GM18858 (cell line): ENCODE measurements around the gene MIR17HG.
"Not testable (repeated sequence)": the region's sequence is repeated elsewhere in the genome, so short reads cannot be mapped to it uniquely, and the experiment has no call there.

Source experiments
- ATAC-seq: cut with Tn5 transposase; IDR thresholded peaks from one replicate; pipeline ENCODE4 v1.9.1; 2021; ENCODE audit not compliant: unreplicated experiment

The MIR17HG gene

DNA sequence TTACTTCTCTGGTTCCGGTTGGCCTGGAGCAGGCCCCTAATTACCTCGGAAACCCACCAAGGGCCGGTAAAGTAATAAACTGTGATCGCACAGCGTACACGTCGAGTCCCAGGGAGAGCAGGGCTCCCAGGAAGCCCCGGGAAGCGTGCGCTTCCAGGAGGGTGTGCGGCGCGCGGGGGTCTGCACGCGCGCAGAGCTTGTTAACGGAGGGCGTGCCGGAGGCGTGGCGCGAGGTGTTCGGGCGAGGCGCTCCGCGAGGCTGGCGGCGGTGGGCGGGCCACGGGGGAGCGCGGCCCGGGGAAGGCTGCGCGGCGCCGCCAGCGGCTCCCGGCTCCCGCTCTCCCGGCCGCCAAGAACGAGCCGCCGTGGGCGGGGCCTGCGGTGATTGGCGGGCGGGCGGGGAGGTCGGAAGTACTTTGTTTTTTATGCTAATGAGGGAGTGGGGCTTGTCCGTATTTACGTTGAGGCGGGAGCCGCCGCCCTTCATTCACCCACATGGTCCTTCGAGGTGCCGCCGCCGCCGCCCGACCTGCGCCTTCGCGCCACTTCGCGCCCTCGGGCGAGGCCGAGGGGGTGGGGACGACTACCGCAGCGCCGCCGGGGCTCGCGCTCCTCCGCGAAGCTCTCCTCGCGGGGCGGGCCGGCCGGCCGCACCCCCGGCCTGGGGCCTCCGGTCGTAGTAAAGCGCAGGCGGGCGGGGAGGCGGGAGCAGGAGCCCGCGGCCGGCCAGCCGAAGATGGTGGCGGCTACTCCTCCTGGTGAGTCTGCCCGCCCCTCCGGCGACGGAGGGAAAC lies at the start of gene MIR17HG:
Gene MIR17HG (plus strand): TSS at position 486 of the 794 bp plus-strand sequence.
- peak; percentile 45 for ATAC-seq

DNA sequence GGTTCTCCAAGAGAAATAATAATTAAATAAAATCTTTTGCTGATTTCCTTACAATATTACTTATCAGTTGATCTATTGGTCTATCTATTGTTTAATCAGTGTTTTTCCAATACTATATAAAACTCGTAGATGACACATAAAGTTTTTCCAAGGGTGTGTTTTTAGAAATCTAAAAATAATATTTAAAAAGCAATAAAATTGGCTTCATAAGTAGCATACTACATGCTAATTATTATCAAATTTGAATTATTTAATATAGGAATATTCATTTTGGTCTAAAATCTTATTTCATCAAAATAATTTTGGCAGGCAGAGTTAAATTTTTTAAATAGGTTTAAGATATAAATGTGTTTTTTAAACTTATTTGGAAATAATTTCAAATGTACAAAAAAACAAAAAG lies 49.4 kb upstream of the MIR17HG start:
- ATAC-seq: no peak

DNA sequence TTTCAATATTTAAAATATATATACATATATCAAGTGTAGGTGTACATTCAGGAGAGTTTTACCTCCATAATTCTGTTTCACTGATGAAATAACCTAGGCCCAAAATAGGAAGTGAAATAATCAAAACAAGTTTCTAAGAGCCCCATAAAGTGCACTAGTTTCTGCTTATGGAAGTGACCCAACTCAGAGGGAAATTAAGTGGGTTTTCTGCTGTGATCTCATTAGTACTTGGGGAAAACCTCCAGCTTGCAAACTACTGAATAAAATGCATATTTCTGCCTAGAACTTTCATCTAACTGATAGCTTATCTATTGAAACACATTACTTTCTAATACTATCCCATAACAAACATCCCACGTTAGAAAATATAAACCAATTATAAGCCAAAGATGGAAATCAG lies 45.4 kb upstream of the MIR17HG start:
- peak; percentile 87 for ATAC-seq

DNA sequence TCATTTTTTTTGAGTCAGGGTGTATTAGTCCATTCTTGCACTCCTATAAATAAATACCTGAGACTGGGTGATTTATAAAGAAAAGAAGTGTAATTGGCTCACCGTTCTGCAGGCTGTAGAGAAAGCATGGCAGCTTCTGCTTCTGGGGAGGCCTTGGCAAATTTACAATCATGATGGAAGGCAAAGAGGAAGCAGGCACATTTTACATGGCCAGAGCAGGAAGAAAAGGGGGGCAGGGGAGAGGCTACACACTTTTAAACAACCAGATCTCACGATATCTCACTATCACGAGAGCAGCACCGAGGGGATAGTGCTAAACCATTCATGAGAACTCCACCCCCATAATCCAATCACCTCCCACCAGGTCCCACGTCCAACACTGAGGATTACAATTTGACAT lies 44.5 kb upstream of the MIR17HG start:
- no peak for ATAC-seq

DNA sequence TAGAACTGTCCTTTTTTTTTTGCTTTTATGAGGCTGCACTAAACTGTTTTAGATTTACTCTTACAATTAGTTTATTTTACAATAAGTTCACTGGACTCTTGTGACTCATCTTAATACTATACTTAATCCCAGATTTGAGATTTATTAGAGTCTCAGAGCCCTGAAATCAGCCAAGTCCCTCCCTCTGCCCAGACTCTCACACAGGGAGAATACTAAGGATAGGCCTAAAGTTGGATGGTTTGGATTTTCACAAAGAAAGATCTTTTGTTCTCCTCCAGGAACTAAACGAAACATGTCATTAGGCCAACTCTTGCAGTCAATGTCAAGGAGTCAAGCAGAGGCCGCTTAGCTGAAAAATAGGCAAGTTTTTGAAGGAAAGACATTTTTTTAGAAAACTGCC lies 42.7 kb upstream of the MIR17HG start:
- no peak for ATAC-seq

DNA sequence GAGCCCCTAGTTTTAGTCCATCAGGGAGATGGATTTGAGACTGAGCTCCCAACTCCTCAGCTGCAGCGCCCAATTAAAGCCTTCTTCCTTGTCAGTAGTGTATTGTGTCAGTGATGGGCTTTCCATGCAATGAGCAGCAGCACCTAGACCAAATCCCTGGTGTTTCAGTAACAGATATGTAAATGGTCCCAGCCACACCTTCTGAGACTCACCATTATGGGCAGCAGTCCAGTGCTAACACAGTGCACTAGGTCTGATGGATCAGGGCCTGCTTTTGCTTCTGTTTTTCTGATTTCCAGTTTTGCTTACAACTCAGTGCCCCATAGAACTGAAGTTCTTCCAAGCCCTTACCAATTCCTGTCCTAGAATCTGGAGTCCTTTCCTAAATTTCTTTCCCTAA lies 41.8 kb upstream of the MIR17HG start:
- ATAC-seq: no peak

DNA sequence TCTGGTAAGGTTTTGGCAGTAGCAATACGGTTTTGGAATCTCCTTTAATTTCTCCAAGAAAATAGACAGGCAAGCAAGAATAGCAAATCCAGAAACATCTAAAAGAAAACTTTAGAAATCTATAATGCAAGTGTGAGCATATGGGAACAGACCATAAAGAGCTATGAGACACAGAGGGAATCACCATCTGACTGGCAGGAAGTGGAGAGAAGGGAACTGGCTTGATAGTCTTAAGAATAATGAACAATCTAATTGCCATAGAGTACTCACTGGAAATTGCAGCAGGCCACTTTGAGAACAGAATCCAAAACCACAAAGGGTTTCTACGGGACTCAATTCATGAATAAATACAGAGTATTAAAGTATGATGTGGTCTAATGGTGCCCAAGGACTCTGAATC lies 39.6 kb upstream of the MIR17HG start:
- no peak for ATAC-seq

DNA sequence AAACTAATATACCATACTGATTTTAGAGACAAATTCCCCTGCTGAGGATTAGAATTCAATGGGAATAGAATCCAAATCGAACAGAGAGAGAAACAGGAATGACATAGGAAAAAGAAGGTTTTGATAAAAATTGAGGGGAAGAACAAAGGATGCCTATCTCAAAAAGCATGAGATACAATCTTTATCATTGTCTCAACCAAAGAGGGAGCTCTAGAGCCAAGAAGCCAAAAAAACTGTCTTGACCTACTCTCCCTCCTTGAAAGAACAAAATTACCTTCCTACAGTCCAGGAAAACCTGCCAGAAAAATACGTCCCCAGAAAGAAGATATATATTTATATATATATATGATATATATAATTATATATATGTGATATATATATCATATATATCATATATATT lies 39.2 kb upstream of the MIR17HG start:
- ATAC-seq: no peak

DNA sequence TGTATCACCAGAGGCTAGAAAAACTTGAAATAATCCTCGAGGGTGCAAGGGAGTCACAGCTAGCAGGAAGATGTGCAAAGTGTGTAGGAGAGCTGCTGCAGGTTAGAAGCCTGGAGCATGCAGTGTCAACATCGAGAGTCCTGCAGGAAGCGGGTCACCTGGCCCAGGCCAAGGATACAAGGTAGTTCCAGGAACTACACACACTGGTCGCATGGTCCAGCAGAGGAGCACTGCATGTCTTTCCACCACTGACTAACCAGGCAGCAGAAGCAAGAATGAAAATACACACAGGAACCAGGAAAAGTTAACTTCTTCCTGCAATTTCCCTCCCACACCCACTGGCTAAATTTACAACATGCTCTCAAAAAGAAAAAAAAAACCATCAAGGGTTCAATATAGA lies 36.0 kb upstream of the MIR17HG start:
- no peak for ATAC-seq

DNA sequence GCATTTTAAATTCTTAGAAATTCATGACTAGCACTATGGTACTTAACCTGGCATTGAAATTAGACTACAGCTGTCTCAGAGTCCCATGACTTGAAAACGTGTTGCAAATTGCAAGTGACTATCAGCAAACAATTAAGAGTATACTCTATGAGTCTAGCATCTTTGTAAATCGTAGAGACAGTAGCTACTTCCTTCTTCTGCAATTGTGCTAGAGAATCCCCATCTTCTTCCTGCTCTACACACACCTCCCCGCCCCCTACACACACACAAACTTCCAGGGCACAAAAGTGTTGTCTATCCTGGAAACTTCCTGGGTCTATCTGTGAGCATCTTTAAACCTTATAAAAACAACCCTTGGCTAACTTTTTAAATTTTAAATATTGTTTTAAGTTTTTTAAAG lies 35.2 kb upstream of the MIR17HG start:
- peak; percentile 32 for ATAC-seq

DNA sequence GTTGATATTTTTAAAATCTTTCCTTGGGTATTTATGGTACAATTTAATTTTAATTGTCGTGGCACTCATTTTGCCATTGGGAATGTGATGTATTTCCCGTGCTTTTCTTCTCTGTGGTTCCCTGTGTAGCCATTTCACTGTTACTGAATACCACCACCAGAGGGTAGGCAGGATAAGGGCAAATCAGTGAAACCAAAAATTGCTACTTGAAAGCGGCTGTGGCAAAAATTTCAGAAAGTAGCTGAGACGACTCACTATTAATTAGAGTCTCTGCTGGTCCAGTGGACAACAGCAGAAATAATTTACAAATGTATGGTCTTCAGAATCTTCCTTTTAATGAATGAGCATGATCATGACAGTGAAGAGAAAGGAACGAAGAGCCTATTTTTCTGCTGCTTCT lies 34.4 kb upstream of the MIR17HG start:
- peak; percentile 67 for ATAC-seq

DNA sequence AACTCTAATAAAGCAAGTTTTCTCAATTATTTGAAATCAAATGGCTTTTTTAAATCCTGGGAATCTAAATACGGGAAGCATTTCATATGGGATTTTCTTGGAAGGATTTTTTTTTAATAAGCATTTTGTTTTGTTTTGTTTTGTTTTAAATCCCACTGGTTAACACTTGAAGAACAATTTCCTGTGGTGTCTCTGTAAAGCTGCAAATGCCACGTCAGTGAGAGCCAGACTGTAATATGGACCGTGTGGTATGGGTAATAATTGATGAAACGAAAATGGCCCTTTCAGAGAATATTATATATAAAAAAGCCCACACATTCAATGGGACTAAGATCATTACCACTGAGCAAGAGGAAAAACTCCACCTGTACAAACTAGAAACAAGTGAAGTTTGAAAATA lies 33.9 kb upstream of the MIR17HG start:
- ATAC-seq: peak; percentile 45

DNA sequence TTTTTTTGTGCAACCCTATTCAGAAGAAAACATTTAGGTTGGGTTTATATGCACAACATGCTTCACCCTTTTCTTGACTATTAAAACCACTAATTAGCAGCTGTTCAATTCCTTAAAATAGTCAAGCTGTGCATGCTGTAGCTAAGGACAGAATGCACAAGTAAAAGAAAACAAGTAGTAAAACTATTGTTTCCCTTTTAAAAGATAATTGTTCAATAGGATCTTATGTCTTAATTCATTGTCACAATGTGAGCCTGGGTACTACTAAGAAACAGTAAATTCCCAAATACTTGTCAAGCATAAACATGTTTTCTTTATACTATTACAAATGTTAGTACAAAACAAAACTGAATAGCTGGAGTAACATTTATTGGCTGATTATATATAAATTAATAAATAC lies 32.6 kb upstream of the MIR17HG start:
- no peak for ATAC-seq

DNA sequence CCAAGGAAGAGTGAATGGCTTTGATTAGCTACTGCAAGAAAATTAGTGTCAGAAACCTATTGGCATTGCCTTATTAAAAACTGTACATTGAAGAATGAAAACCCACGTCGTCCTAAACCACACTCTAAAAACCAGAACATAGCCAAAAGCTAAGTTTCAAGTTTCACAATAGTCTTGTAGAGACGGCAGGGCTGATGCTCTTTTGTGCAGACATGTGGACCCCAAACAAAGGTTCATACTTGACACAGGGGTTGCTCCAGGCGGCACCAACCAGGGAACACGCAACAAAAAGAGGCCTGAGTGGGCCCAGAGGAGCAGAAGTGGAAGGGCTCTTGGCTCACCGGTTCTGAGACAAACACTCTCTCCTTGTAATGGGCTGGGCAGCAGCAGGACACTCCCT lies 28.6 kb upstream of the MIR17HG start:
- peak; percentile 36 for ATAC-seq

DNA sequence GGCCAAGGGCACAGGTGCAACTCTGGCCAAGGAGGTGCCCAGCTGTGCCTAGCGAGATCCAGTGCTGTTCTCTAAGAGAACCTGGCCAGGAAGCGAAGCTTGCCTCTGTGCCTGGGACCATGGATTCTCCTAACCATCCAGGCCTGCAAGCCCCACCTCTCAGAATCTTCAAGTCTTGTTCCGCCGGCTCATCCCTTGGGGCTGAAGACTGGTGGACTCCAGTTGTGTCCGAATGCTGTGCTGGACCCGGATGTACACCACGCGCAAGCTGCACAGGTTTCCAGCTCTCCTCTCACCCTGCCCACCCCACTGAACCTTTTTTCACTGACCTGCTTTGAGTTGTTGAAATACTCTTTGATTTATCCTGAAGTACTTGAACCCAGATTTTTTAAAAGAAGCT lies 27.5 kb upstream of the MIR17HG start:
- ATAC-seq: no peak

DNA sequence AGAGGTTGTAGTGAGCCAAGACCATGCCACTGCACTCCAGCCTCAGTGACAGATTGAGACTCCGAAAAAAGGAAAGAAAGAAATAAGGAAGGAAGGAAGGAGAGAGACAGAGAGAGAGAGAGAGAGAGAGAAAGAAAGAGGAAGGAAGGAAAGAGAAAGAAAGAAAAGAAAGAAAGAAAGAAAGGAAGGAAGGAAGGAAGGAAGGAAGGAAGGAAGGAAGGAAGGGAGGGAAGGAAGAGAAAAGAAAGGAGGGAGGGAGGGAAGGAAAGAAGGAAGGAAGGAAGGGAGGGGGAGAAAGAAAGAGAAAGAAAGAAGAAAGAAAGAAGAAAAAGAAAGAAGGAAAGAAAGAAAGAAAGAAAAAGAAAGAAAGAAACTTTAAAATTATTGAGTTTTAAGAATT lies 26.5 kb upstream of the MIR17HG start:
- not testable (repeated sequence) for ATAC-seq

DNA sequence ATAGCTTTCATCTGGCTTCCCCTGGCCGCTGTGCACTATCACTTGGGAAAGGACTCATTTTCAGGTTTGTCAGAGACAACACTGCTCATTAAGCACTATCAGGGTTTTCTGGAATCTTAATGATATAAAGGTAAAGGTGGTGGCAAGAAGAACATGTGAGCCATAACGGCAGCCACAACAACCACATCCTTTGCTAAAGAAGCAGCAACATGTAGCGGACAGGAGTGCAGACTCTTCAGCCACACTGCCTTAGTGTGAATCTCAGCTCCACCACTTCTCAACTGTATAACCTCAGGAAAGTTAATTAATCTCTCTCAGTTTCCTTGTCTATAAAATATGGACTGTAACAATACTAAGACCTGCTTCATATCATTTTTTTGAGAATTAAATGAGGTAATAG lies 24.1 kb upstream of the MIR17HG start:
- ATAC-seq: no peak

DNA sequence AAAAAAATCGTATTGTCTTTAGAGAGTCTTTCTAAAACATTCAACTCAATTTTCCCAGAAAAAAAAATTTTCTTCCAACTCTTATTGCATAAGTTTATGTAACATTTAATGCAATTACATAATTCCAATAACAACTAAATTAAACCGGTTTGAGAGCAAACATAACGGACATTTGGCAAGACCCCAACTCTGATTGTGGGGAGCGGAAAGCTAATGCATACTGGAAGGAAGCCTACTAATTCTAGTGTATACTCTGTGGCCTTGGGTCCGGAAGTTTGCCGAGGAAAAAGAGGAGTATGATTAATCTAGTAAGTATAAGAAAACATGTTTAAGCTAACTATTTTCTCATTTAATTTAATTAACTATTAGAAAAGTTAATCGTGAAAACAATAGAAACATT lies 21.3 kb upstream of the MIR17HG start:
- no peak for ATAC-seq

DNA sequence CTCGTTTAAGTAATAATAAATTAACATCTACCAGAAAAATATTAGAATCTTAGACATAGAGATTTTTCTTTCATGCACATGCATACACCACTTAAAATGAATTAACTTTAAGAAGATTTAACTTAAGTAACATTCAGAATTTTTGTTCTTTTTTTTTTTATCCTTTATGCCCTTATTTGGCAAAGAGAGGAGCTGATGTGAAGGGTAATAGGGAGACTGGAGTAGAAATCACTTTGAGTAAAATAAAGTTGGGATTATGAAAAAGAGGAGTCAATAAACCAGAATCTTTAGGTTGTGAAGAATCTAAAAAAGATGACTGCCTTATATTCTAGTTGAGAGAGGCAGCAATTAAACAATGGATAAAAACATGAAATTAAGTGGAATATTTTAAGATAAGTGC lies 18.8 kb upstream of the MIR17HG start:
- no peak for ATAC-seq

DNA sequence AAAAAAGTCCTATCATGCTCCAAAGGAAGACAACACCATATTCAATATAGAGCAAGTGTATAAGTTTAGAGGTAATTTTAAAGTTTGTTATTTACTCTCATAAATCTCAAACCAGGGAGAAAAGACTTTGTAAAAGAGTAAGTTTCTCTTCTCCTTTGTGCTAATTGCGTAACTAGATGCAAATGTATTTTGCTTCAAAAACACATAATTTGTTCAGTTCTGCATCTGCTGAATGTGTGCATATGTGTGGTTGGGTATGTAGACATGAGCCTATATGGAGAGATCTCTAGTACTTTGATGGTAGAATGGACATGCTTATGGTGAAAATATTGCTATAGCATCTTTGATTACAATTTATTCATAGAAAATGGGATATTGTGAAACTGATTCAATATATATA lies 17.8 kb upstream of the MIR17HG start:
- no peak for ATAC-seq

DNA sequence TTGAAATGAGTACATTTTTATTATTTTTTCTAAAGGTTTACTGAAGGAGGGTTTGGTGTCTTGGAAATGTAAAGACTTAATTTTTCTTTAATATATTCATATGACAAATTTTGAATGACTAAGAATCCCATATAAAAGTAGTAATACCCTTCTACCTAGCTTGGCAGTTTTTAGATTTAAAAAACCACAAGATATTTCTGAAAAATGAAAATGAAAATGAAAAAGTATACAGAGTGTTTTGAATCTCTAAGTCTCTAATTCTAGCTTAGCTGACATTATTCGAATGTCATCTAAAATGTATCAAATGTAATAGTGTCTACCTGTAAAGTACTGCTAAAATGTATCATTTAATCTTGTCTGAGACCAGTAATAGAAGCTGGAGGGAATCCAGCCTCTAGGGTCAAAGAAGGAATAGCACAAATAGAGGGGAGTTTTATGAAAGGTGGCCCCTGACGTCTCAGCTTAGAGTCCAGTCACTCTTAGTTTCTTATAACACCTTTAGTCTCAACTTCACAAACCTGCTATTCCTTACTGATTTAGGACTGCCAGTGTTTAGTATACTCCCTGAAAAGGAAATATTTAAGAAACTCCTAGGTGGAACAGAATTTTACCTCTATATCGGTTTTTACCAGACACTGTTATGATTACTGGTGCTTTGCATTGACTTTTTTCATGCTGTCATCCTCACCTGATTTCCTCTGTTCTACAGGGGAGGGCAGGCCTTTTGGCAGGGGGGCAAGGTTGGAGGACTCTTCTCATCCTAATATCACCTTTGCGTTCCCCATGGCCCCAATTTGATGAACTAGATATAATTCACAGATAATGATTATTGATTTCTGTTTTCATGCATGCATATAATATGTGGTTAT lies 16.2 kb upstream of the MIR17HG start:
- ATAC-seq: peak; percentile 83

DNA sequence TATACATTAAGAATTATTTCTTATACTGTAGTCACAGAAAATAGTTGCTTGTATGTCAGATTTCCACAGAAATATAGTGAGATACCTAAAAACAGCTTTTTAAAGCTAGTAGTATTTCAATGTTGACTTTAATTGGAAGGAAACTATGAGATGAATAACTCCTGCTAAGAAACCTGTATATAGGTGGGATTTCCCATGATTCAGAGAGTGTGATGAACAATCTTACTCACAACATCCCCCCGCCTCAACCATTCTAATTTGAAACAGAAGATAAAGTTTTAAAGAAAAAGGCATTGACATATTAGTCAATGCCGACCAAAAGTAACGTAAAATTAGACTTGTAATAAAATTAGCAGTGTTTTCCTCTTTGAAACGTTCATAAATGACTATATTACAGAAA lies 1.4 kb upstream of the MIR17HG start:
- ATAC-seq: no peak
